Gastroesophageal sphincter (tissue), 4 donors: Measurements from ENCODE around the gene SLC19A3. TPM values are rescaled to one million over a fixed set of nuclear protein-coding genes. Genes with fewer than 3 reads are reported as not detected.

Source experiments
- ATAC-seq: fragments of 150-250 bp; one replicate; pipeline ENCODE4 v1.9.1; 2016; ENCODE audit warnings: mild to moderate bottlenecking, moderate library complexity
- H3K27ac ChIP-seq, 4 donors: fragments of 200-600 bp; sonication (generic) in 3 of 4; 1 replicate in 3 of 4; 2 replicates in 1 of 4; pipeline ENCODE4 v1.5.1; 2016 to 2019
- H3K27me3 ChIP-seq: fragments of 200-600 bp; sonication (generic); one replicate; pipeline ENCODE4 v1.5.1; 2019
- H3K36me3 ChIP-seq, 2 donors: fragments of 200-600 bp; sonication (generic); one replicate each; pipeline ENCODE4 v1.5.1; 2019; ENCODE audit warnings: control low read depth in 1 of 2
- H3K4me1 ChIP-seq, 3 donors: fragments of 200-600 bp; sonication (generic); 1 replicate in 2 of 3; 2 replicates in 1 of 3; pipeline ENCODE4 v1.5.1; 2016 to 2019; ENCODE audit warnings: control low read depth in 2 of 3
- H3K4me3 ChIP-seq, 2 donors: fragments of 200-600 bp; sonication (generic); one replicate each; pipeline ENCODE4 v1.5.1; 2019; ENCODE audit warnings: mild to moderate bottlenecking in 1 of 2, moderate library complexity in 1 of 2
- H3K9me3 ChIP-seq, 3 donors: fragments of 200-600 bp; sonication (generic); one replicate each; pipeline ENCODE4 v1.5.1; 2017 to 2019; ENCODE audit warnings: control low read depth in 2 of 3
- CTCF ChIP-seq, 4 experiments: fragments of 200-600 bp in 2 of 4; fragments of 450-650 bp in 2 of 4; sonication (generic) in 1 of 4; IDR thresholded peaks; one replicate each; pipeline ENCODE4 v1.5.1; 2017 to 2019; ENCODE audit warnings: antibody characterized with exemption in 4 of 4, mild to moderate bottlenecking in 2 of 4, moderate library complexity in 2 of 4
- EP300 ChIP-seq: sonication (generic); formaldehyde crosslinking; IDR thresholded peaks from one replicate; pipeline ENCODE4 v1.6.1; 2017; ENCODE audit warnings: antibody characterized with exemption, mild to moderate bottlenecking
- POLR2A ChIP-seq, 2 donors: fragments of 450-650 bp; IDR thresholded peaks; one replicate each; pipeline ENCODE4 v1.6.1; 2017; ENCODE audit warnings: antibody characterized with exemption in 2 of 2, mild to moderate bottlenecking in 2 of 2, moderate library complexity in 1 of 2
- POLR2AphosphoS5 ChIP-seq: sonication (generic); formaldehyde crosslinking; IDR thresholded peaks from one replicate; pipeline ENCODE4 v1.6.1; 2017; ENCODE audit warnings: antibody characterized with exemption
- WGBS, 2 donors: methylation state at CpG; one replicate each; pipeline ENCODE4 v1.1.5; 2018; ENCODE audit warnings: low coverage in 1 of 2; 5-methylcytosine and 5-hydroxymethylcytosine counted together
- total RNA-seq, 4 donors: library from RNA; depleted of rRNA; stranded (reverse); fragments of >200 nt; gene quantifications; one replicate each; pipeline ENCODE4 v1.1.0, GENCODE V29; 2016

The SLC19A3 gene
- total RNA-seq, 4 donors from 2014 or later = 0.69 to 3.5 (median 1.8) TPM; not detected in 1

GRCh38 chr2:227716501-227716900 is 1.3 kb downstream of the SLC19A3 start:
- ATAC-seq = no peak
- Histone ChIP-seq H3K27me3 (no peaks in the 10 kb centered on the region), H3K4me3 (no peak overlapping the region), H3K27ac (no peak overlapping the region), H3K4me1 (peaks cover 0 to 21% (median 5%) of the 10 kb centered on the region in 3 donors), H3K9me3 (no peaks in the 10 kb centered on the region), H3K36me3 (no peaks in the 10 kb centered on the region)
- WGBS, 2 donors = 82 to 90% methylated on average over 2 of the region's 2 CpGs
- no peak for TF ChIP-seq CTCF (IDR thresholded peaks at IDR 0.05)
- TF ChIP-seq EP300 = no peak
- TF ChIP-seq POLR2A (IDR thresholded peaks at IDR 0.05) = no peak
- no peak for TF ChIP-seq POLR2AphosphoS5

GRCh38 chr2:227713291-227713690 is 4.5 kb downstream of the SLC19A3 start:
- WGBS, 2 donors = 83 to 91% methylated on average over 1 of the region's 1 CpG
- ATAC-seq = no peak
- TF ChIP-seq POLR2AphosphoS5 = no peak
- no peak for TF ChIP-seq CTCF (IDR thresholded peaks at IDR 0.05)
- no peak for TF ChIP-seq EP300
- no peak for TF ChIP-seq POLR2A (IDR thresholded peaks at IDR 0.05)

GRCh38 chr2:227710986-227711385 is 6.8 kb downstream of the SLC19A3 start:
- ATAC-seq = no peak
- H3K36me3 ChIP-seq = no peaks in the 10 kb centered on the region
- no peaks in the 10 kb centered on the region for H3K4me1 ChIP-seq
- H3K27ac ChIP-seq = no peak overlapping the region
- TF ChIP-seq POLR2AphosphoS5 = no peak
- TF ChIP-seq EP300 = no peak
- no peak for TF ChIP-seq CTCF (IDR thresholded peaks at IDR 0.05)
- TF ChIP-seq POLR2A (IDR thresholded peaks at IDR 0.05) = no peak
- no peaks in the 10 kb centered on the region for H3K27me3 ChIP-seq
- H3K4me3 ChIP-seq = no peak overlapping the region
- WGBS, 2 donors = 89 to 95% methylated on average over 6 to 7 of the region's 7 CpGs
- H3K9me3 ChIP-seq = no peaks in the 10 kb centered on the region

More at GRCh38 chr2:227713291-227713690, 4.5 kb downstream of the SLC19A3 start:
- Histone ChIP-seq H3K27ac (no peak overlapping the region), H3K36me3 (no peaks in the 10 kb centered on the region), H3K27me3 (no peaks in the 10 kb centered on the region), H3K4me1 (peaks cover 0 to 14% (median 5%) of the 10 kb centered on the region in 3 donors), H3K4me3 (no peak overlapping the region), H3K9me3 (no peaks in the 10 kb centered on the region)

GRCh38 chr2:227707390-227707789 is 10.4 kb downstream of the SLC19A3 start:
- no peaks in the 10 kb centered on the region for H3K36me3 ChIP-seq
- H3K4me1 ChIP-seq = no peaks in the 10 kb centered on the region
- H3K9me3 ChIP-seq = peaks cover 0 to 3% (median 0%) of the 10 kb centered on the region in 3 donors
- no peak for TF ChIP-seq EP300
- TF ChIP-seq CTCF (IDR thresholded peaks at IDR 0.05) = no peak
- no peak for TF ChIP-seq POLR2AphosphoS5
- TF ChIP-seq POLR2A (IDR thresholded peaks at IDR 0.05) = no peak
- H3K4me3 ChIP-seq = no peak overlapping the region
- no peak for ATAC-seq
- WGBS, 2 donors = 75 to 83% methylated on average over 5 to 6 of the region's 6 CpGs
- no peak overlapping the region for H3K27ac ChIP-seq
- H3K27me3 ChIP-seq = no peaks in the 10 kb centered on the region

- Histone ChIP-seq H3K9me3 (peaks cover 0 to 8% (median 0%) of the 10 kb centered on the region in 3 donors), H3K4me1 (no peaks in the 10 kb centered on the region), H3K4me3 (no peak overlapping the region), H3K36me3 (no peaks in the 10 kb centered on the region), H3K27me3 (no peaks in the 10 kb centered on the region), H3K27ac (no peak overlapping the region)
- WGBS, 2 donors = 75 to 80% methylated on average over 1 to 2 of the region's 4 CpGs
- ATAC-seq = peak; percentile 19
- no peak for TF ChIP-seq CTCF (IDR thresholded peaks at IDR 0.05)
- TF ChIP-seq EP300 = no peak
- no peak for TF ChIP-seq POLR2AphosphoS5
- TF ChIP-seq POLR2A (IDR thresholded peaks at IDR 0.05) = no peak
Measured at GRCh38 chr2:227706859-227707258, 11.0 kb downstream of the SLC19A3 start.
